Fibroblast of pulmonary artery (primary cell): ENCODE measurements around the gene STAP2.
A peak's percentile ranks its signal among the peaks of the same experiment; 100 is the strongest.
"Not testable (repeated sequence)": the region's sequence is repeated elsewhere in the genome, so short reads cannot be mapped to it uniquely, and the experiment has no call there.

Source experiments
- DNase-seq: peaks from one replicate; pipeline ENCODE4 v3.0.0-alpha.2; 2010; ENCODE audit warnings: low read depth
- H3K4me3 ChIP-seq: replicated peaks from 2 replicates; pipeline ENCODE4 v1.5.1; 2011; ENCODE audit warnings: low read depth, mild to moderate bottlenecking, control low read depth, low read length, moderate library complexity
- TF ChIP-seq, protein P1 (sequence below): IDR thresholded peaks from 2 replicates; pipeline ENCODE4 v1.5.1; 2011; ENCODE audit warnings: mild to moderate bottlenecking, control low read depth, low read length, inconsistent platforms; ENCODE audit errors: missing control alignments

The STAP2 gene

DNA sequence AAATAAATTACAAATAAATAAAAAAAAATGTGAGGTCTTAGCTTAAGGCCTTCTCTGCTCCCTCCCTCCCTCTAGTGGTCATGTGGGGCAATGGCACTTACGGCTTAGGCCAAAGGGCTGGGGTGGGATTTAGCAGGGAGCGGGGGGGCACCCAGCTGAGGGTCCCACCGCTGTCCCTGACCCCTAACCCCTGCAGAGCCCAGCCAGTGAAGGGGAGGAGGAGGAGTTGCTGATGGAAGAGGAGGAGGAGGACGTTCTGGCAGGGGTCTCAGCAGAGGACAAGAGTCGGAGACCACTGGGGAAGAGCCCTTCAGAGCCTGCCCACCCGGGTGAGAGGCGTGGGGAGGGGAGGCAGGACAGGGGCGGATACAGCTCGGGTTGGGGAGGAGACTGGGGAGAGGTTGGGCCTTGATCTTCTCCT lies 14.1 kb upstream of the STAP2 start:
- DNase-seq, result peak; percentile 82
- TF ChIP-seq, protein P1, sequence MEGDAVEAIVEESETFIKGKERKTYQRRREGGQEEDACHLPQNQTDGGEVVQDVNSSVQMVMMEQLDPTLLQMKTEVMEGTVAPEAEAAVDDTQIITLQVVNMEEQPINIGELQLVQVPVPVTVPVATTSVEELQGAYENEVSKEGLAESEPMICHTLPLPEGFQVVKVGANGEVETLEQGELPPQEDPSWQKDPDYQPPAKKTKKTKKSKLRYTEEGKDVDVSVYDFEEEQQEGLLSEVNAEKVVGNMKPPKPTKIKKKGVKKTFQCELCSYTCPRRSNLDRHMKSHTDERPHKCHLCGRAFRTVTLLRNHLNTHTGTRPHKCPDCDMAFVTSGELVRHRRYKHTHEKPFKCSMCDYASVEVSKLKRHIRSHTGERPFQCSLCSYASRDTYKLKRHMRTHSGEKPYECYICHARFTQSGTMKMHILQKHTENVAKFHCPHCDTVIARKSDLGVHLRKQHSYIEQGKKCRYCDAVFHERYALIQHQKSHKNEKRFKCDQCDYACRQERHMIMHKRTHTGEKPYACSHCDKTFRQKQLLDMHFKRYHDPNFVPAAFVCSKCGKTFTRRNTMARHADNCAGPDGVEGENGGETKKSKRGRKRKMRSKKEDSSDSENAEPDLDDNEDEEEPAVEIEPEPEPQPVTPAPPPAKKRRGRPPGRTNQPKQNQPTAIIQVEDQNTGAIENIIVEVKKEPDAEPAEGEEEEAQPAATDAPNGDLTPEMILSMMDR, result peak; percentile 69
- no peak overlapping the region for H3K4me3 ChIP-seq

DNA sequence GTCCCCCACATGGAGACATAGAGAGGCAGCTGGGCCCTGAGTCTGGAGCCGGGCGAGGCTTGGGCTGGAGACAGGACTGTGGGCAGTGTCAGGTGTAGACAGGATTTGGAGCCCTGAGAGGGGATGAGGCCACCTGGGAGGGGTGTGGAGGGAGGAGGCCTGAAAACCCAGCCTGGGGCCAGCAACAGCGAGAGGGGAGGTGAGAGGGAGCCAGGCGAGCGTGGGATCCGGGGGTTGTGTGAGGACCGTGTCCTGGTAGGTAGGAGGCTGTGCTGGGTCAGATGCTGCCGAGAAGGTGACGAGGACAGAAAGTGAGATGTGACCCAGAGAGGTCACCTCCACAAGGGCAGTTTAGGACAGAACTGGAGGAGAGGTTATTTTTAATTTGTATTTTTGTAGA lies 12.1 kb upstream of the STAP2 start:
- DNase-seq, result no peak
- H3K4me3 ChIP-seq, result no peak overlapping the region
- TF ChIP-seq, protein P1, result no peak

DNA sequence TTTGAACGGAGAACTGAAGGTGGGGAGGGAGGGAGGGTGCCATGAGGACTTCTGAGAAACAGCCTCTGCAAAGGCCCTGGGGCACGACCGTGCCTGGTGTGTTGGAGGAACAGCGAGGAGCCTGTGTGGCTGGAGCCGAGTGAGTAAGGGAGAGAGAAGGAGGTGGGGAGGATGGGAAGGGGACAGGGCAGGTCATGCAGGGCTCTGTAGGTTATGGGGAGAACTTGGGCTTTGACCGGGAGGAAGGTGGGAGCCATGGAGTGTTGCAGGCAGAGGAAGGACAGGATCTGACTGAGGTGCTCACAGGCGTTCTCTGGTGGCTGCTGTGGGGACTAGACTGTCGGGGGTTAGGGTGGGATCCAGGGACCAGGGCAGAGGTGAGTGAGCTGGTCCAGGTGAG lies 11.5 kb upstream of the STAP2 start:
- no peak overlapping the region for H3K4me3 ChIP-seq
- TF ChIP-seq, protein P1, result no peak
- no peak for DNase-seq

DNA sequence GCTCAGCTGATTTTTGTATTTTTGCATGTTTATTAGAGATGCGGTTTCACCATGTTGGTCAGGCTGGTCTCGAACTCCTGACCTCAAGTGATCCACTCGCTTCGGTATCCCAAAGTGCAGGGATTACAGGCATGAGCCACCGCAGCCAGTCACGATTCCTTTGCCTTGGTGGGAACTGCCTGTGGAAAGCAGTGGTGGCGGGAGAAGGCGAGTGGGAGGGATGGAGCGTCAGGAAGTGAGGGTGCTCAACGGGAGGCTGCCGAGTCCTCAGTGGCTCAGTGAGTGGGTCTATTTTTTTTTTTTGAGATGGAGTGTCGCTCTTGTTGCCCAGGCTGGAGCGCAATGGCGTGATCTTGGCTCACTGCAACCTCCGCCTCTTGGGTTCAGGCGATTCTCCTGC lies 10.6 kb upstream of the STAP2 start:
- DNase-seq, H3K4me3 ChIP-seq: not testable (repeated sequence)

DNA sequence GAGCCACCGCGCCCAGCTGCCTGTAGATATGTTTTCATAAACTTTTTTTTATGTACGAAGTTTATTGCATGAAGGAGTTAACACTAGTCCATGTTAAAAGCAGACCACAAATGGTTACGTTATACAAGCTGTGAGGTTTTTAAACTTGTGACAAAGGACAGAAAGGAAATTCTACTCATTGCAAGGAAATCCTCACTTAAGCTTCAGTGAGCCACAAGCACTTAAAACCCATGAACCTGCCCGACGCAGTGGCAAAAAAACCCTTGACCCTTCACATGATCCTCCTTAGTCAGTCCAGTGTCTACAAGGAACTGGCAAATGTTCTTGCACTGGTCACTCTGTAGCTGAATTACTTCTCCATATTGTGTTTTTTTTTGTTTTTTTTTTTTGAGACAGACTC lies 8.9 kb upstream of the STAP2 start:
- H3K4me3 ChIP-seq, result no peak overlapping the region
- TF ChIP-seq, protein P1, result no peak
- no peak for DNase-seq

DNA sequence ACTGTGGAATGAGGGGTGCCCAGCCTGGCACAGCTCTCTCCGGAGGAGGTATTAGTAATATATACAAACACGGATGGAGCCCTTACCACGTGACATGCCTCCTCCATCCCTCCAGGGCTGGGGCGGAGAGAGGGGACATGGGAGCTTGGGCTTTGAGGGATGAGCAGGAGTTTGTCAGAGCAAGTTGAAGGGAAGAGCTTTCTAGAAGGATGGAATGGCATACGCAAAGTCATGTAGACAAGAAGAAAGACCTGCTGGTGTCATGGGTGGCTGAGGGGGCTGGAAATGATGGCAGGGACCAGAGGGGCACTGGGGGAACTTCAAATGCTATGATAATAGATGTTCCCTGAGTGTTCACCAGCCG lies 7.4 kb upstream of the STAP2 start:
- TF ChIP-seq, protein P1, result no peak
- no peak overlapping the region for H3K4me3 ChIP-seq
- DNase-seq, result no peak

DNA sequence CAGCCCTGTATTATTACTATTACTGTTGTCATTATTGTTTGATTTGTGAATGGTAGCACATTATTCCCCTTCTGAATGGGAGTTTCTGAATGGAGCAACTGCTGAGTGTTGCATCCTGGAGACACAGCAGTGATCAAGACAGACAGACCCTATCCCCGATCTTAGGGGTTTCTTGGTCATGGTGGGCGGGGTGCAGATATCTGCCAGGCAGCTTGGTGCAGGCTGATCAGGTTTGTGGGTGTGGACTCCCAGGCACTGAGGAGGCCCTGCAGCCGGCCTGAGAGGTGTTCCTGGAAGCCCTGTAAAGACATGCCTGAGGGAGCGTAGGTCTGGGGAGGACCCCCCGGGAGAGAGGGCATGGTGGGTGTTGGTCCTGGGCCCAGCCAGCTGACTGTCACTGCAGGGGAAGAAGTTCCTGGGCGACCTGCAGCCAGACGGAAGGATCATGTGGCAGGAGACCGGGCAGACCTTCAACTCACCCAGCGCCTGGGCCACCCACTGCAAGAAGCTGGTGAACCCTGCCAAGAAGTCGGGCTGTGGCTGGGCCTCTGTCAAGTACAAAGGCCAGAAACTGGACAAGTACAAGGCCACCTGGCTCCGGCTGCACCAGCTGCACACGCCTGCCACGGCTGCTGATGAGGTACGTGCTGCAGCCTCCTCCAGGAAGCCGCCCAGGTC lies 6.9 kb upstream of the STAP2 start:
- DNase-seq, result no peak
- TF ChIP-seq, protein P1, result no peak
- H3K4me3 ChIP-seq, result no peak overlapping the region
